C4-2B (cell line): ENCODE results near the gene NAB1.

Experiments used
- H3K27ac ChIP-seq: fragments of 450-650 bp; 2 replicates; pipeline ENCODE4 v1.5.1; 2017
- CTCF ChIP-seq: fragments of 450-650 bp; conservative IDR thresholded peaks from 2 replicates; pipeline ENCODE4 v1.5.1; 2017; ENCODE audit warnings: mild to moderate bottlenecking
- ZFX ChIP-seq: fragments of 450-650 bp; IDR thresholded peaks from 2 replicates; pipeline ENCODE4 v1.6.1; 2017

NAB1 gene

GRCh38 chr2:190679391-190679790 lies 30.5 kb downstream of the NAB1 start:
- no peak overlapping the region for H3K27ac ChIP-seq
- no peak for TF ChIP-seq CTCF
- no peak for TF ChIP-seq ZFX

GRCh38 chr2:190679813-190680591 lies 31.1 kb downstream of the NAB1 start:
- TF ChIP-seq ZFX, result no peak
- peak; percentile 67 for TF ChIP-seq CTCF
- no peak overlapping the region for H3K27ac ChIP-seq

- no peak overlapping the region for H3K27ac ChIP-seq
- TF ChIP-seq CTCF (no peak), ZFX (no peak)
Observed at GRCh38 chr2:190682168-190682567, 33.3 kb downstream of the NAB1 start.

DNA sequence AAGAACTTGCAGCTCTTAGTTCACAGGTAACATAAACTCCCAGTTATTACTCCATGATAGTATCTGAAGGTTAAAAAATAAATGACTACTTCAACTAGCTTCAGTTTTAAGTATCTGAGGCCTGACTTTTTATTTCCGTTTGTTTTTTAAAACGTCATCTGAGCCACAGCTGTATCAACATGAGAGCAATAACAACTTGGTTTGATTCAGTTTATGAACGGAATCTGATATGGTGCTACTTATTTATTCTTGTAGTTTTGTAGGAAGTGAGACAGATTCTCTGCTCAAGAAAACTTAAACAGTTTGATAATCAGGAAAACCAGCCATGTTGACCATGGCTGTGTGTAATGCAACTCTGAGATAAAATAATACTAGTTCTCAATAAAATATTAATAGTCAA lies 34.9 kb downstream of the NAB1 start:
- TF ChIP-seq ZFX, result no peak
- TF ChIP-seq CTCF, result no peak
- H3K27ac ChIP-seq, result no peak overlapping the region

GRCh38 chr2:190684931-190685330 lies 36.0 kb downstream of the NAB1 start:
- TF ChIP-seq ZFX (no peak), CTCF (no peak)
- no peak overlapping the region for H3K27ac ChIP-seq

GRCh38 chr2:190685333-190685732 lies 36.5 kb downstream of the NAB1 start:
- TF ChIP-seq ZFX (no peak), CTCF (no peak)
- no peak overlapping the region for H3K27ac ChIP-seq

DNA sequence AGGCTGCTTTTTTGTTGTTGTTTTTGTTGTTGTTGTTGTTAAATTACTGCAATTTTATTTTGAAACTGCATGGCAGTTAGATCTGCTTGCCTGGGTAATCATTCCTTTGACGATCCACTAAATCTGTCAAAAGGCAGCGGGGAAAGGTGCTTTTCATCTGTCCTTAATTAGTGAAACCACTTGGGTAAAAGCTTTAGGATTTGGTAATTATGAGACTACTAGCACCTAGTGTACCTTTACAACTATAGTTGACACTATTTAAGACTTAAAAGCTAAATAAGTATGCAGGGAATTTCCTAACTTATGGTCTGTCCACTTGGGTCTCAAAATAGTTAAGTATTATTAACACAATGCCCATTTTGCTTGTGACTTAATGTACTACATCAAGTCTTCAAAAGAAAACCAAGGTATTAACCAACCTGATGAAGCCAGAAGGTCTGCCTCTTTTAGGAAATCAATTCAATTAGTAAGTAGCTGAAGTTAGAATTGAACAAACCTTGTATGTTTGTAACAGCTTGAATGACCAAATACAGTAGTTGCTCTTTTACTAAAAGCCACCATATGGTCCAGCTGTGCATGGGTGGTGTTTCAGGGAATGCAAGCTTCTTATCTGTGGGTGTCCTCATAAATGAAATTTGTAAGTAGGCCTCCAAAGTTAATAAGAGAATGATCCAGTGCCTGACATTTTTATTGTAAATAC lies 44.8 kb downstream of the NAB1 start:
- H3K27ac ChIP-seq, result no peak overlapping the region
- TF ChIP-seq CTCF (no peak), ZFX (no peak)
